Gastroesophageal sphincter (tissue), 4 donors: Measurements from ENCODE around the gene INTS2. TPM values are rescaled to one million over a fixed set of nuclear protein-coding genes. Genes with fewer than 3 reads are reported as not detected.

Experiments
- ATAC-seq: fragments of 150-250 bp; one replicate; pipeline ENCODE4 v1.9.1; 2016; ENCODE audit warnings: mild to moderate bottlenecking, moderate library complexity
- H3K27ac ChIP-seq, 4 donors: fragments of 200-600 bp; sonication (generic) in 3 of 4; 1 replicate in 3 of 4; 2 replicates in 1 of 4; pipeline ENCODE4 v1.5.1; 2016 to 2019
- H3K27me3 ChIP-seq: fragments of 200-600 bp; sonication (generic); one replicate; pipeline ENCODE4 v1.5.1; 2019
- H3K36me3 ChIP-seq, 2 donors: fragments of 200-600 bp; sonication (generic); one replicate each; pipeline ENCODE4 v1.5.1; 2019; ENCODE audit warnings: control low read depth in 1 of 2
- H3K4me1 ChIP-seq, 3 donors: fragments of 200-600 bp; sonication (generic); 1 replicate in 2 of 3; 2 replicates in 1 of 3; pipeline ENCODE4 v1.5.1; 2016 to 2019; ENCODE audit warnings: control low read depth in 2 of 3
- H3K4me3 ChIP-seq, 2 donors: fragments of 200-600 bp; sonication (generic); one replicate each; pipeline ENCODE4 v1.5.1; 2019; ENCODE audit warnings: mild to moderate bottlenecking in 1 of 2, moderate library complexity in 1 of 2
- H3K9me3 ChIP-seq, 3 donors: fragments of 200-600 bp; sonication (generic); one replicate each; pipeline ENCODE4 v1.5.1; 2017 to 2019; ENCODE audit warnings: control low read depth in 2 of 3
- EP300 ChIP-seq: sonication (generic); formaldehyde crosslinking; IDR thresholded peaks from one replicate; pipeline ENCODE4 v1.6.1; 2017; ENCODE audit warnings: antibody characterized with exemption, mild to moderate bottlenecking
- POLR2A ChIP-seq, 2 donors: fragments of 450-650 bp; IDR thresholded peaks; one replicate each; pipeline ENCODE4 v1.6.1; 2017; ENCODE audit warnings: antibody characterized with exemption in 2 of 2, mild to moderate bottlenecking in 2 of 2, moderate library complexity in 1 of 2
- POLR2AphosphoS5 ChIP-seq: sonication (generic); formaldehyde crosslinking; IDR thresholded peaks from one replicate; pipeline ENCODE4 v1.6.1; 2017; ENCODE audit warnings: antibody characterized with exemption
- WGBS, 2 donors: methylation state at CpG; one replicate each; pipeline ENCODE4 v1.1.5; 2018; ENCODE audit warnings: low coverage in 1 of 2; 5-methylcytosine and 5-hydroxymethylcytosine counted together
- total RNA-seq, 4 donors: library from RNA; depleted of rRNA; stranded (reverse); fragments of >200 nt; gene quantifications; one replicate each; pipeline ENCODE4 v1.1.0, GENCODE V29; 2016
- TF ChIP-seq, protein P1 (sequence below), 4 experiments: fragments of 200-600 bp in 2 of 4; fragments of 450-650 bp in 2 of 4; sonication (generic) in 1 of 4; IDR thresholded peaks; one replicate each; pipeline ENCODE4 v1.5.1; 2017 to 2019; ENCODE audit warnings: antibody characterized with exemption in 4 of 4, mild to moderate bottlenecking in 2 of 4, moderate library complexity in 2 of 4

The INTS2 gene
- total RNA-seq, 4 donors from 2014 or later, result 11.3 to 16.9 (median 14.8) TPM

DNA sequence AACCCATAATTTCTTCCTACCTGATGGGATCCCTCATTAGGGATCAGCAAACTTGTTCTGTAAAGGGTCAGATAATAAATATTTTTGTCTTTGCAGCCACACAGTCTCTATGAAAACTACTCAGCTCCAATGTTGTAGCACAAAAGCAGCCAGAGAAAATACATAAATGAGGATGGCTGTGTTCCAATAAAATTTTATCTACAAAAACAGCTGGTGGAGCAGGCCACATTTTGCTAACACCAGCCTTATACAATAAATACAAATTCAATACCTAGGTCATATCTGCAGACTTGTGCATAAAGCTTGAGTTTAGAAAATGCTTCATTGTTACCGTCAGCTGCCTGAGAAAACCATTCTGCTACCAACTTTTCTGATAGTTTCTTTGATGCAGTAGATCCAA lies 38.4 kb upstream of the INTS2 start:
- ATAC-seq, result no peak
- no peak overlapping the region for H3K27ac ChIP-seq
- no peaks in the 10 kb centered on the region for H3K9me3 ChIP-seq
- TF ChIP-seq, protein P1, sequence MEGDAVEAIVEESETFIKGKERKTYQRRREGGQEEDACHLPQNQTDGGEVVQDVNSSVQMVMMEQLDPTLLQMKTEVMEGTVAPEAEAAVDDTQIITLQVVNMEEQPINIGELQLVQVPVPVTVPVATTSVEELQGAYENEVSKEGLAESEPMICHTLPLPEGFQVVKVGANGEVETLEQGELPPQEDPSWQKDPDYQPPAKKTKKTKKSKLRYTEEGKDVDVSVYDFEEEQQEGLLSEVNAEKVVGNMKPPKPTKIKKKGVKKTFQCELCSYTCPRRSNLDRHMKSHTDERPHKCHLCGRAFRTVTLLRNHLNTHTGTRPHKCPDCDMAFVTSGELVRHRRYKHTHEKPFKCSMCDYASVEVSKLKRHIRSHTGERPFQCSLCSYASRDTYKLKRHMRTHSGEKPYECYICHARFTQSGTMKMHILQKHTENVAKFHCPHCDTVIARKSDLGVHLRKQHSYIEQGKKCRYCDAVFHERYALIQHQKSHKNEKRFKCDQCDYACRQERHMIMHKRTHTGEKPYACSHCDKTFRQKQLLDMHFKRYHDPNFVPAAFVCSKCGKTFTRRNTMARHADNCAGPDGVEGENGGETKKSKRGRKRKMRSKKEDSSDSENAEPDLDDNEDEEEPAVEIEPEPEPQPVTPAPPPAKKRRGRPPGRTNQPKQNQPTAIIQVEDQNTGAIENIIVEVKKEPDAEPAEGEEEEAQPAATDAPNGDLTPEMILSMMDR (IDR thresholded peaks at IDR 0.05), result no peak
- no peak for TF ChIP-seq POLR2A (IDR thresholded peaks at IDR 0.05)
- TF ChIP-seq POLR2AphosphoS5, result no peak
- TF ChIP-seq EP300, result no peak
- H3K4me3 ChIP-seq, result no peak overlapping the region
- no peaks in the 10 kb centered on the region for H3K27me3 ChIP-seq
- 0% methylated on average over 1 of the region's 1 CpG for WGBS, 2 donors
- H3K36me3 ChIP-seq, result peaks cover 0 to 89% of the 10 kb centered on the region in 2 donors
- no peaks in the 10 kb centered on the region for H3K4me1 ChIP-seq

DNA sequence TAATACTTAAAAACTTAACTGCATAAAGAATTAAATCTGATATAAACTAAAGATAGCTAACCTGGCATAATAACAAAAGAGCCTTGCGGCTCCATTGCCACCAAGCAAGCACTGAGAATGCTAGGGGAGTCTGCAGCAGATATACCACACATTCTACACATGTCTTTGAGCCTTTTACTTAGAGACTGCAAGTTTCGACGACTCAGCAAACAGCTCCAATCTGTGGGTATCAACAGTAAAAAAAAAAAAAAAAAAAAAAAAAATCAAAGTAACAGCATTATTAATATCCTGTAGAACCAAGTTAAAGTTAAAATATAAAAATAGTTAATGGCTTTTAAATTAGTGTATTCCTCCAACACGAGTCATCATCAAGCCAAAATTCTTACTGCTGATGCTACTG lies 27.8 kb upstream of the INTS2 start:
- Histone ChIP-seq H3K9me3 (no peaks in the 10 kb centered on the region), H3K27ac (no peak overlapping the region), H3K4me1 (no peaks in the 10 kb centered on the region), H3K36me3 (peaks cover 4 to 100% of the 10 kb centered on the region in 2 donors), H3K27me3 (no peaks in the 10 kb centered on the region), H3K4me3 (no peak overlapping the region)
- TF ChIP-seq POLR2A (IDR thresholded peaks at IDR 0.05) (no peak), EP300 (no peak), POLR2AphosphoS5 (no peak)
- TF ChIP-seq, protein P1 (IDR thresholded peaks at IDR 0.05), result no peak
- no peak for ATAC-seq
- WGBS, 2 donors, result 57 to 67% methylated on average over 2 to 4 of the region's 4 CpGs

DNA sequence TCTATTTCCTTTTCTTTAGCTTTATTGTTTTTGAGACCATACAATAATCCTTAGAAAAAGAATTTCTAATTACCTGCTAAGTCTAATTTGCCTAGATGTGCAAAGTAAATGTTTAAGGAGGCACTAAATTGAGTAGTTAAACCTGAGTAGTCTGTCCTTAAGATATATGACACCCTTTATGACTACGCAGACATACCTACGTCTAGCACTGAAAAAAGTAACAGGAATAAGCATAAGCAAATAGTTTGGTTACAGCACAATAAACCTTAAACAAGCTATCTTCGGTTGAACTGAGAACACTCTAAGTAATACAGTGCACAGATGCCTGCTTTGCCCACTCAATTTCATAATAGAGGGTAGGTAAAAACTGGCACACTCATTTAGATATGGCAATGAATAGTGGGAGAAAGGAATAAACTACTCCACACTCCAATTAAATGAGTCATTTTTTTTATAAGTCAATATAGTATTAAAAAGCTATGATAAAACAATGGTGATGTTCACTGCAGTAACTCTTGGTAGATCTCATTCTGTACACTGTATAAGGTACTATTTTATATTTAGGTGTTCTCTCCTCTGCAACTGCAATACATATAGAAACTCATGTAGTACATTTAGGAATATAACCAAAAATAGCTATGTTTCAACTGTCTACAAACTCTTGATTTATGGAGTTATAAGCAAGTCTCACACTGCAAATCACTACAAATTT lies 19.7 kb upstream of the INTS2 start:
- TF ChIP-seq POLR2A (IDR thresholded peaks at IDR 0.05) (no peak), EP300 (no peak), POLR2AphosphoS5 (no peak)
- TF ChIP-seq, protein P1 (IDR thresholded peaks at IDR 0.05), result no peak
- Histone ChIP-seq H3K27ac (no peak overlapping the region), H3K36me3 (peaks cover 18 to 90% of the 10 kb centered on the region in 2 donors), H3K4me1 (no peaks in the 10 kb centered on the region), H3K27me3 (no peaks in the 10 kb centered on the region), H3K4me3 (no peak overlapping the region), H3K9me3 (no peaks in the 10 kb centered on the region)
- WGBS, 2 donors, result 76 to 94% methylated on average over 3 of the region's 3 CpGs
- ATAC-seq, result no peak

DNA sequence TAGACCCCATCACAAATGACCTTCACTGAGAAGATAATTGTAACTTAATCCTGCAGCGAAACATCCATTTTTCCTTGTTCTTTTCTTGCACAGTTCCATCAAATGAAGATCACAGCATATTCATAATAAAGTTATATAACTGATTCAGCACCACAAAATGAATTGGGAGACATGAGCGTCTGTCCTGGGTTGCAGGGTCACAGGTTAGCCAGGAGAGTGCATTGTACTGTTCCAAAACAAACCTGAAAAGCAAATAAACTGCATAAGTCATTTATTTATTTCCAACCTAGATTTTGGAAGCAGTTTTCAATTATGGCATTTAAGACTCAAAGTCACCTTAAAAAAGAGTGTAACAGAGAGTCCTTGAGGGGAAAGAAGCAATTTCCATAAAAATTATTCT lies 18.6 kb upstream of the INTS2 start:
- no peak overlapping the region for H3K4me3 ChIP-seq
- H3K9me3 ChIP-seq, result no peaks in the 10 kb centered on the region
- H3K4me1 ChIP-seq, result no peaks in the 10 kb centered on the region
- TF ChIP-seq EP300, result no peak
- TF ChIP-seq, protein P1 (IDR thresholded peaks at IDR 0.05), result no peak
- TF ChIP-seq POLR2A (IDR thresholded peaks at IDR 0.05), result no peak
- no peak for TF ChIP-seq POLR2AphosphoS5
- H3K36me3 ChIP-seq, result peaks cover 18 to 78% of the 10 kb centered on the region in 2 donors
- ATAC-seq, result no peak
- WGBS, 2 donors, result 74 to 88% methylated on average over 2 of the region's 2 CpGs
- H3K27ac ChIP-seq, result no peak overlapping the region
- no peaks in the 10 kb centered on the region for H3K27me3 ChIP-seq

DNA sequence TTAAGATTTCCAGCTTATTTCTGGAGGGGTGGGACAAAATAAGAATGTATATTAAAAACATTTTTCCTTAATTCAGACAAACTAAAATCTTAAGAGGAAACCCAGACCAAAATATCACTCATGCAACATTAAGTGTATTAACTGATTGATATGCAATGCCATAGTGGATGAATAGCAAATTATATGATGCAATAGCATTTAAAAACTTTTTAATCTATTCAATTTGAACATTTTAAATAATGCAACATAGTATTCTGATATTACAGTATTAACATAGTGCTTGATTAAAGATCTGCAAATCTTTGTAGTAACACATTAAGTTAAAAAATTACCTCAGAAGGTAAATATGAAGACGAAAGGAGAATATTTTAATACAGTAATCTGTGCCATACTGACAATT lies 15.3 kb upstream of the INTS2 start:
- 92 to 96% methylated on average over 1 of the region's 1 CpG for WGBS, 2 donors
- ATAC-seq, result no peak
- TF ChIP-seq, protein P1 (IDR thresholded peaks at IDR 0.05), result no peak
- TF ChIP-seq POLR2A (IDR thresholded peaks at IDR 0.05) (no peak), EP300 (no peak), POLR2AphosphoS5 (no peak)
- H3K27me3 ChIP-seq, result no peaks in the 10 kb centered on the region
- H3K4me3 ChIP-seq, result no peak overlapping the region
- H3K27ac ChIP-seq, result no peak overlapping the region
- H3K36me3 ChIP-seq, result peaks cover 3 to 57% of the 10 kb centered on the region in 2 donors
- no peaks in the 10 kb centered on the region for H3K9me3 ChIP-seq
- no peaks in the 10 kb centered on the region for H3K4me1 ChIP-seq
